Stimulated activated CD8-positive, alpha-beta memory T cell treated with anti-CD3 and anti-CD28 coated beads, Interleukin-12 subunit alpha, Interleukin-12 subunit beta, amount 100 ng/mL, for 4 hours (primary cell): Measurements from ENCODE around the gene ZBP1.
"Not testable (repeated sequence)": the region's sequence is repeated elsewhere in the genome, so short reads cannot be mapped to it uniquely, and the experiment has no call there.

Experiments used
- DNase-seq: peaks from one replicate; pipeline ENCODE4 v3.0.0-alpha.2; 2020; ENCODE audit warnings: low read depth

Gene ZBP1

GRCh38 chr20:57638895-57639236, 18.6 kb upstream of the ZBP1 start:
- no peak for DNase-seq

GRCh38 chr20:57638173-57638894, 18.1 kb upstream of the ZBP1 start:
- DNase-seq, result no peak

DNA sequence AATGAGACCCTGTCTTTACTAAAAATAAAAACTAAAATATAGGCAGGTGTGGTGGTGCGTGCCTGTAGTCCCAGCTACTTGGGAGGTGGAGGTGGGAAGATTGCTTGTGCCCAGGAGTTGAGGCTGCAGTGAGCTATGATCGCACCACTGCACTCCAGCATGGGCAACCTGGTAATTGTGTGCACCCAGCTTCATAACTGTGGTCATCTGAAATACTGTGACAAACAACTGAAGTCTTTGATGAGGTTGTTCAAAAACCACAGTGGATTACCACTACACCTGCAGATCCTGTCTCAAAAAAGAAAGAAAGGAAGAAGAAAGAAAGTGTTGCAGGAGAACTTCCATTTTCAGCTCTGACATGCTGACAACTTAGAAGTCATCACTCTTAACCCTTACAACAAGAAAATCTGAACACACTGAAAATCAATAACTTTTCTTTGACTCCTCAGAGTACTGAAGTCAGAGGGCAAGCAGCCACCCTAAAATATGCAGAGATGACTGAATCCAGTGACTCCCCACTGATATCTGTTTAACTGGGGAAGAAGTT, 13.8 kb upstream of the ZBP1 start:
- DNase-seq, result no peak

- no peak for DNase-seq
These were observed 12.1 kb upstream of the ZBP1 start for GRCh38 chr20:57632286-57632685.

DNA sequence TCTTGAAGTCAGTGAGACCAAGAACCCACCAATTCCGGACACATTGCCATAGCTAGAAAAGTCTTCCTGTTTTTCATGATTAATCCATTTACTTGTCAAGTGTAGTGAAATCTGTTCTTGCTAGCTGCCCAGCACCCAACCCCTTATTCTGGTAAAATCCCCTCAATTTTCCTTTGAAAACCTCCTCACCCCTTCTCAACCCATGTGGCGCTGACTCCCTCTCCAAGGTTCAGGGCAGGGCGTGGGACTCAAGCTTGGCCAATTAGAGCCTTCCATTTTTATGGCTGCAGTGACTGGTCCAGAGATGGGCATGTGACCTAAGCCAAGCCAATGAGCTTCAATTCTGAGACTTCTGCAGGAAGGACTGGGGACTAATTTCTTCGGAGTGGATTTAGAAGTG, 9.8 kb upstream of the ZBP1 start:
- DNase-seq, result no peak

DNA sequence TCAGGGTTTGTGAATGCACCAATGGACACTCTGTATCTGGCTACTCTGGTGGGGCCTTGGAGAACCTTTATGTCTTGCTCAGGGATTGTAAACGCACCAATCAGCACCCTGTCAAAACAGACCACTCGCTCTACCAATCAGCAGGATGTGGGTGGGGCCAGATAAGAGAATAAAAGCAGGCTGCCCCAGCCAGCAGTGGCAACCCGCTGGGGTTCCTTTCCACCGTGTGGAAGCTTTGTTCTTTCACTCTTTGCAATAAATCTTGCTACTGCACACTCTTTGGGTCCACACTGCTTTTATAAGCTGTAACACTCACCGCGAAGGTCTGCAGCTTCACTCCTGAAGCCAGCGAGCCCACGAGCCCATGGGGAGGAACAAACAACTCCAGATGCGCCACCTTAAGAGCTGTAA, 9.3 kb upstream of the ZBP1 start:
- DNase-seq, result not testable (repeated sequence)

- DNase-seq, result not testable (repeated sequence)
These were observed 8.7 kb upstream of the ZBP1 start for GRCh38 chr20:57628962-57629308.

- DNase-seq, result no peak
These were observed 8.1 kb upstream of the ZBP1 start for GRCh38 chr20:57628047-57628961.

GRCh38 chr20:57627339-57627738, 7.1 kb upstream of the ZBP1 start:
- no peak for DNase-seq

GRCh38 chr20:57625978-57626377, 5.8 kb upstream of the ZBP1 start:
- no peak for DNase-seq

- DNase-seq, result no peak
These were observed 5.1 kb upstream of the ZBP1 start for GRCh38 chr20:57625181-57625958.

- no peak for DNase-seq
These were observed 3.9 kb upstream of the ZBP1 start for GRCh38 chr20:57624124-57624523.

DNA sequence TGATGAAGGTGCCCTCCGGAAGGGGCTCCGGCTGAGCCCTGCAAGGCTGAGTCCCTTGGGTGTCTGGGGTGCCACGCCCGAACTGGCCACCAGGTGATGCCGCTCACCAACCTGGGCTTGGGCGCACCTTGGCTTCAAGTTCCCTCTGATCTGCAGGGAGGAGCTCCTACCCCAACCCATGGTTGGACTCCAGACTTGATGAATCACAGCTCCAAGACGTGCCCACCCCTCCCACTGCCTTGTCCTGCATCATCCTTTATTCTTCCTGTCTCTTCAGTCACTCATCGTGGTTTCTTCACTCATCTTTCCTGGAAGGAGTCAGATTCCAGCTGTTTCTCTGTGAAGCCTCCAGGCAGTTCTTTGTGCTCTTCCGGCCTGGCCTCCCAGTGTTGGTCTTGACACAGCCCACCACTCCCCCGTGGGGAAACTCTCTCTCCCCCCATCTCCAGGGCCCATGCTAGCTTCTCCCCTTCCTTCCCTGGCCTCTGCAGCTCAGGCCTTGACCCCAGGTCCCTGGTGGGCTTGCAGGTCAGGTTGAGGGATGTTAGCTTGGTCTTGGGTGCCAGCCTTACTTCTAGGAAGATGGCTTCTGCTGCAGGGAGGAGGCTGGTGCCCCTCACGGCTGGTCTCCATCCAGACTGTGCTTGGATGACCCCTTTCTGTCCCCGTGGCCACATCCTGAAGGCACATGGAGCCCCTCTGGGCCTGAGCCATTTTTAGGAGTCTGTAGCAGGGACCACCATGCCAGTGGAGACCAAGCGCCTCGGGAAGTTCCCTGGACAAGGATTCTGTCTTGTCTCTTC, 2.6 kb upstream of the ZBP1 start:
- DNase-seq, result no peak

DNA sequence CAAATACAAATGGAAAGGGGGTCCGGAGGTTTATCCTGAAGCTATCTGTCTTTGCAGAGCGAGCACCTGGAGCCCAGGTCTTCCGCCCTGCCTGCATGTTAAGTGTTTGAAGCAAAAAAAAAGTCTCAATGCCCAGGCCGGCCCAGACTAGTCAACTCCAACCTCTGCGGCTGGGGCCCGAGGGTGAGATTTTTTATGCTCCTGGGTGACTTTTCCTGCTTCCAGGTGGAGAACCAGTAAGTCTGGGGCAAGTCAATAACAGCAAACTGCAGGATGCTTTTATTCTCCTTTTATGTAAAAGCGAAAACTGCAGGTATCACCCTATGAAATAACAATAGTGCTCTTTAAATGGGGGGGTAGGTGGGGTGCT, 2.0 kb upstream of the ZBP1 start:
- DNase-seq, result no peak

- no peak for DNase-seq
These were observed 1.4 kb upstream of the ZBP1 start for GRCh38 chr20:57621421-57622200.

DNA sequence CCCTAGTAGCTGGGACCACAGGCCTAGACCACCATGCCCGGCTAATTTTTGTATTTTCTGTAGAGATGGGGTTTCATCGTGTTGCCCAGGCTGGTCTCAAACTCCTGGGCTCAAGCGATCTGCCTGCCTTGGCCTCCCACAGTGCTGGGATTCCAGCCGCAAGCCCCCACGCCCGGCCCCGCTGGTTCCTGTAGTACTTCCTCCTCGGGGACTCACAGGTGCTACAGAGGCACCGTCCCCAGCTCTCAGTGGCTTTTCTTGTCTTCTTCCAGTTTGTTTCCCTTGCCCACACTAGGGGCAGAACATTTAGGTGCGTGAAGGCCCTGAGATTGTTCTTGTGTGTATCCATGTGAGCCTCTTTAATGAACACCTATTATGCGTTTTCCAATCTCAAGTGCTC, 773 bp upstream of the ZBP1 start:
- DNase-seq, result no peak

GRCh38 chr20:57619051-57619831, 985 bp downstream of the ZBP1 start:
- DNase-seq, result peak; percentile 39

DNA sequence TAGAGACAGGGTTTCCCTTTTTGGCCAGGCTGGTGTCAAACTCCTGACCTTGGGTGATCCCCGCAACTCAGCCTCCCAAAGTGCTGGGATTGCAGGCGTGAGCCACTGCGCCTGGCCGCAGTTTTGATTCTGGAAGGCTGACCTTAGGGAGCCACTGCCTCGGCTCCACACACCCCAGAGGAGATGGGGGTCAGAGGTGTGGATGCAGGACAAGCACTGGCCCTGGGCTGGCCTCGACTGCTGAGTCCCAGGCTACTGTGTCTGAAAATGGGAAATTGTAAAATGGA, 1.5 kb downstream of the ZBP1 start:
- DNase-seq, result no peak

DNA sequence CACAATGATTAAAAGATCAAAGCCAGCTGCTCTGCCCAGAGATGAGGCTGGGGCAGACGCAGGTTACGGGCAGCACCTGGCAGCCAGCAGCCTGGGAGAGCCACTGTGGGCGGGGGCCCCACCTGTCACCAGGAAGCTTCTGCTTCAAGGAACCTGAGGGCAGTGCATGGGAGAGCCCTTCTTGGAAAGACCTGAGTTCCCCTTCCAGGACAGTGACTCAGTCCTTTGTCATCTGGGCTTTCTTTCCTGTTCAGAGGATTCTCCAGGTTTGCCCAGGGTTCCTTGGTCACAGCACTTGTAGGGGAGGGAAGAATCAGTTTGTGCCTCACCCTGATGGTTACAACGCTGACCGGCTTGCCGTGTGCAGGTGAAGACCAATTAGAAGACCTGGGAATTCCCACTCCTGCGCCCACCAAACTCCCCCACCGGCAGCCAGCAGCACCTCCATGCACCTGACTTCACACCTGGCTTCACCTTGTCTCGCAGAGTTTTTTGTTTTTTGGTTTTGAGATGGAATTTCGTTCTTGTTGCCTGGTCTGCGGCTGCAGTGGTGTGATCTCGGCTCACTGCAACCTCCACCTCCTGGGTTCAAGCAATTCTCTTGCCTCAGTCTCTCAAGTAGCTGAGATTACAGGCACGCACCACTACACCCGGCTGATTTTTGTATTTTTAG, 2.0 kb downstream of the ZBP1 start:
- DNase-seq, result no peak
